ENCODE results near the gene CACNA2D1.

DNA sequence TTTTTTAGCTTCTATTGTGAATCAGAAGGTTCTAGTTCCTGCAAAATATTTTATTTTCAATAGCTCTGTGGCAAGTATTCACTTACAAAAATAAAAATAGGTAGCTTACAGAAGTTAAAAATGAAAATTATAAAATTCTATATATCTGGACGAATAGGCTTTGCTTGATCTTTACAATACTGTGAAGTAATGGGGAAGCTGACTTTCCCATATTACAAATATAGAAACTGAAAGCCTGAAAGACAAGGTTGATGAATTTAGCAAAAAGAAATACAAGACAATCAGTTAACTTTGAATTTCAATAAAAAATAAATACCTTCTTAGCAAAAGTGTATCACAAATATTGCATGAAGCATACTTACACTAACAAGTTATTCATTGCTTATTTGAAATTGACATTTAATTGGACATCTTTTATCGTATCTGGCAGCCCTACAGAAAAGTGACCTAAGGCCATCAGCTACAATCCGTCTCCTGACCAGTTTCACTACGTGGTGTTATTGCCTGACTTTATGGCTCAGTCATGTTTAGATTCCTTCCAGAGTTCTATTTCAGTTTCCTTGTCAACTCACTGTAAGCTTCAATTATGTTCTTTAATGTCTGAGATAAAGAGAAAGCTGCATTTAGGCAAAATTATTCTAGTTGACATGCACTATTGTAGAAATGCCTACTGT lies 363.2 kb downstream of the CACNA2D1 start:
- TF ChIP-seq, protein P1, sequence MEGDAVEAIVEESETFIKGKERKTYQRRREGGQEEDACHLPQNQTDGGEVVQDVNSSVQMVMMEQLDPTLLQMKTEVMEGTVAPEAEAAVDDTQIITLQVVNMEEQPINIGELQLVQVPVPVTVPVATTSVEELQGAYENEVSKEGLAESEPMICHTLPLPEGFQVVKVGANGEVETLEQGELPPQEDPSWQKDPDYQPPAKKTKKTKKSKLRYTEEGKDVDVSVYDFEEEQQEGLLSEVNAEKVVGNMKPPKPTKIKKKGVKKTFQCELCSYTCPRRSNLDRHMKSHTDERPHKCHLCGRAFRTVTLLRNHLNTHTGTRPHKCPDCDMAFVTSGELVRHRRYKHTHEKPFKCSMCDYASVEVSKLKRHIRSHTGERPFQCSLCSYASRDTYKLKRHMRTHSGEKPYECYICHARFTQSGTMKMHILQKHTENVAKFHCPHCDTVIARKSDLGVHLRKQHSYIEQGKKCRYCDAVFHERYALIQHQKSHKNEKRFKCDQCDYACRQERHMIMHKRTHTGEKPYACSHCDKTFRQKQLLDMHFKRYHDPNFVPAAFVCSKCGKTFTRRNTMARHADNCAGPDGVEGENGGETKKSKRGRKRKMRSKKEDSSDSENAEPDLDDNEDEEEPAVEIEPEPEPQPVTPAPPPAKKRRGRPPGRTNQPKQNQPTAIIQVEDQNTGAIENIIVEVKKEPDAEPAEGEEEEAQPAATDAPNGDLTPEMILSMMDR (conservative IDR thresholded peaks at IDR 0.05; ENCODE audit: low read depth, low read length) = no peak
- TF ChIP-seq EZH2 (IDR thresholded peaks at IDR 0.05; ENCODE audit: low read length, unreplicated experiment) = no peak

All from PC-3 (cell line).